Activated CD4-positive, alpha-beta T cell treated with anti-CD3 and anti-CD28 coated beads, Interleukin-2, amount 50 U/mL, for 4 hours (primary cell): ENCODE measurements around the gene BPIFB2.
"Not testable (repeated sequence)": the region's sequence is repeated elsewhere in the genome, so short reads cannot be mapped to it uniquely, and the experiment has no call there.

Experiments
- DNase-seq, 2 experiments: peaks; one replicate each; pipeline ENCODE4 v3.0.0-alpha.2; 2020

The BPIFB2 gene

GRCh38 chr20:33007376-33008335 lies at the start of gene BPIFB2:
Gene BPIFB2 (plus strand): TSS chr20:33007704. CDS start chr20:33008575, 871 bp downstream.
- no peak for DNase-seq

- DNase-seq: no peak
Observed at GRCh38 chr20:32958574-32958973, 48.9 kb upstream of the BPIFB2 start.

GRCh38 chr20:32959351-32960221 lies 47.9 kb upstream of the BPIFB2 start:
- no peak for DNase-seq

- DNase-seq: no peak
Observed at GRCh38 chr20:32960222-32960518, 47.3 kb upstream of the BPIFB2 start.

- DNase-seq: no peak
Observed at GRCh38 chr20:32960849-32961731, 46.4 kb upstream of the BPIFB2 start.

- DNase-seq: no peak
Observed at GRCh38 chr20:32962053-32962452, 45.5 kb upstream of the BPIFB2 start.

GRCh38 chr20:32962646-32963045 lies 44.9 kb upstream of the BPIFB2 start:
- DNase-seq: not testable (repeated sequence)

- no peak for DNase-seq
Observed at GRCh38 chr20:32963176-32963575, 44.3 kb upstream of the BPIFB2 start.

- DNase-seq: no peak
Observed at GRCh38 chr20:32964575-32964974, 42.9 kb upstream of the BPIFB2 start.

GRCh38 chr20:32965115-32965514 lies 42.4 kb upstream of the BPIFB2 start:
- DNase-seq: no peak

GRCh38 chr20:32965581-32966373 lies 41.7 kb upstream of the BPIFB2 start:
- DNase-seq: no peak

- no peak for DNase-seq
Observed at GRCh38 chr20:32966382-32966781, 41.1 kb upstream of the BPIFB2 start.

- no peak for DNase-seq
Observed at GRCh38 chr20:32966881-32967781, 40.4 kb upstream of the BPIFB2 start.

- DNase-seq: peak; percentile 39 to 45
Observed at GRCh38 chr20:32967961-32968457, 39.5 kb upstream of the BPIFB2 start.

- DNase-seq: no peak
Observed at GRCh38 chr20:32968478-32969241, 38.8 kb upstream of the BPIFB2 start.

- no peak for DNase-seq
Observed at GRCh38 chr20:32969356-32970114, 38.0 kb upstream of the BPIFB2 start.

- DNase-seq: no peak
Observed at GRCh38 chr20:32970115-32970972, 37.2 kb upstream of the BPIFB2 start.

- DNase-seq: no peak
Observed at GRCh38 chr20:32970973-32971300, 36.6 kb upstream of the BPIFB2 start.
